RWPE1 (cell line): ENCODE results near the gene AKAP13.

Experiments
- CTCF ChIA-PET: fragments of 350-600 bp; sonication (Branson Sonifier 250); formaldehyde crosslinking; extraction: SDS; loops from one replicate; lab custom pipeline; 2021; lab: Yijun Ruan, JAX
- POLR2A ChIA-PET: fragments of 400-600 bp; formaldehyde crosslinking; extraction: SDS; loops from one replicate; lab custom pipeline; 2020; ENCODE audit warnings: antibody characterized with exemption; ENCODE audit not compliant: low non-redundant PET; lab: Yijun Ruan, JAX
- DNase-seq: peaks from one replicate; pipeline ENCODE4 v3.0.0; 2012; ENCODE audit warnings: low spot score
- H3K27ac ChIP-seq: fragments of 450-650 bp; 2 replicates; pipeline ENCODE4 v1.5.1; 2017
- CTCF ChIP-seq: fragments of 450-650 bp; conservative IDR thresholded peaks from 2 replicates; pipeline ENCODE4 v1.5.1; 2017; ENCODE audit warnings: low read depth, mild to moderate bottlenecking

The AKAP13 gene

DNA sequence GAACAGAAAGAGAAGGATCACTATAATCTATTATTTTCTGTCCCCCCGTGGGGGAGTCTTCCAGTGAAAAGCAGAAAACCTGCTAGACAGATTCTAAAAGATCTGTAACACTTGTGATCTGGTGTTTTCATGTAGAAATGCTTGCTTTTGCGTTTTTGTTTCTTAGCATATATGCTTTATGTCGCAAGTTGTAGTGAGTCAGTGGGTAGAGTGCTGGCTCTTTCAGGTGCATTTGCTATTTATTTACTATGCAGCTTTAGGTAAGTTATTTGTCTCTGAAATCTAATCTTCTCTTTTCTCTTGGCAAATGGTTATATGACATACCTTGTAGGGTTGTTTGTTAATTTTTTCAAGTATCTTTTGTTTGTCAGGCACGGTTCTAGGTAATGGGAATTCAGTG is 9.4 kb downstream of the AKAP13 start:
- no peak for TF ChIP-seq CTCF

DNA sequence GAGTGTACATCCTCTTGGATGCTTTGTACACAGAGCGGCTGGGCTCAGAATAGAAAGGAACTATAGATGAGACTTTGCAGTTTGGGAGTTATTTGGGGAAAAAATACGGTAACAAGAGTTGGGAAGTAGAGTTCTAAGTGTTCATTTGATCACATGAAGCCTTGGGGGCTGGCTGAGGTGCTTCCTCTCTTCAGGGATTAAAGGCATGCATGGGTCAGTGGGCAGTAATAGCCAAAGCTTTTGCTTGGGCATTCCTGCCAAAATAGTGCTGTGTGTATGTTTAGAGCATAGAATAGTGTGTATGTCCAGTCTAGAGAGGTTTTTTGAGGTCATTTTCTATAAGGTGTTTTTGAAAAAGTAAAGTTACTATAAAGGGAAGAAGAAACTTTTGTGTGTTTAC is 12.8 kb downstream of the AKAP13 start:
- ChIA-PET CTCF (interaction anchor here (0.7 kb wide), 1 partner anchor 69 kb away, joined by 3 read pairs; no protein-coding TSS in a partner anchor), POLR2A (interaction anchor here (0.7 kb wide), 1 partner anchor 62 kb away, joined by 3 read pairs; no protein-coding TSS in a partner anchor)

More for the DNA sequence above, 9.4 kb downstream of the AKAP13 start:
- ChIA-PET CTCF (no interaction called here), POLR2A (no interaction called here)
- DNase-seq = no peak
- no peak overlapping the region for H3K27ac ChIP-seq

DNA sequence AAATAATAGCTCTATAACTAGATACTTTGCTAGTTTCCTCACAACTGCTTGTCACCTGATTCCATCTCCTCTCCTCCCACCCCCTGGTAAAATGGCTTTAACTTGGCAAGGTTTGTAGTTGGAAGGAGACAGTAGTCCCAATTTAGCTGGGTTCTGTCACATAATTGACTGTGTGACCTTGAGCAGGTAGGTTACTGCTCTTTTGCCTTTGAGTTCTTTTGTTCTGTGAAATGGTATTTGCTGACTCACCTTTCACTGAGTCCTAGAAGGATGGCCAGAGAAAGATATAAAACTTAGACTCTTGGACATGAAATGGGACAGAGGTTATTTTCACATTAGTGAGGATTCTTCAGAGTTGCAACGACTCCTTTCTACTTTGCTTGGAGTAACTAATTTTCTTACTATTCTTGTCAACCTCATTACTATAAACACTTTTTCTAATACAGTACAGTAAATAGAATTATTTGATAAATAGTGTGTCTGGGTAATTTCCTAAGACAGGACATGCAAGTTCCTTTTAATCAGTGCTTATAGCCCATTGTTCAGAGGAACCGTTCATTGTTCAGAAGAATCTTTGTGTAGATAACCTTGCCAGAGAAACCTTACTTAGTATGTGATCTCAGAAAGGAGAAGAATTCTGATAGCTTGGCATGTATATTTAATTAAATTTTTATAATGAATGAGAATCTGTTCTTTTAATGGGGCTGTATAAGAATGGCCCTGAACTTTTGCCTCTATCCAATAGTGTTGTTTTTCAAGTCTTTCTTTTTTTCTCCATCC is 14.3 kb downstream of the AKAP13 start:
- no peak for TF ChIP-seq CTCF
- ChIA-PET POLR2A (no interaction called here), CTCF (interaction anchor here (0.6 to 1.1 kb wide), 3 partner anchors 10 to 63 kb away, joined by 3 read pairs; no protein-coding TSS in a partner anchor)
- no peak for DNase-seq
- H3K27ac ChIP-seq = no peak overlapping the region

More for the DNA sequence above, 12.8 kb downstream of the AKAP13 start:
- no peak for DNase-seq
- no peak for TF ChIP-seq CTCF
- no peak overlapping the region for H3K27ac ChIP-seq

DNA sequence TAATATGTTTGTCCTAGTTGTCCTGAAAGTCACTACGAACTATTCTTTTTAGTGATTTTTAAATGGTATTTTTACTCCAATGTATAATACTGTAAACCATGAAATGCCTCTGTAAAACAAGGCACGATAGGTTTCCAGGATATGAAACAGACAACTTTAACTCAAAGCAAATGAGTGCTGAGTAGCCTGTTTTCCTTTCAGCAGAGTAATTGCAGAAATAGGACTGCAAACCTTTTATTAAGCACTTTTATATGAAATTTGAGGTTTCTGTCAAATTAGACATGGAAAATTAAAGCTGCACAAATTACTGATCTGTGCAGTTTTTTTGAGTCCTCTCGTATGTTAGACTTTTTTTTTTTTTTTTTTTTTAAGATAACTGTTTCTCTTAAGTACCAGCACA is 16.2 kb downstream of the AKAP13 start:
- no peak overlapping the region for H3K27ac ChIP-seq
- TF ChIP-seq CTCF = no peak
- POLR2A ChIA-PET = no interaction called here
- DNase-seq = no peak
- CTCF ChIA-PET = interaction anchor here (0.7 kb wide), 1 partner anchor 78 kb away, joined by 3 read pairs; no protein-coding TSS in a partner anchor

GRCh38 chr15:85397151-85397550 is 16.7 kb downstream of the AKAP13 start:
- ChIA-PET POLR2A (no interaction called here), CTCF (no interaction called here)
- no peak for TF ChIP-seq CTCF
- no peak overlapping the region for H3K27ac ChIP-seq
- no peak for DNase-seq

- H3K27ac ChIP-seq = no peak overlapping the region
- no peak for DNase-seq
- no peak for TF ChIP-seq CTCF
- ChIA-PET CTCF (no interaction called here), POLR2A (no interaction called here)
These were observed 17.5 kb downstream of the AKAP13 start for GRCh38 chr15:85397926-85398325.
